GM10248 (cell line): ENCODE results near the gene ARHGAP45.
A peak's percentile ranks its signal among the peaks of the same experiment; 100 is the strongest.

Experiments
- CTCF ChIA-PET: fragments of 300-600 bp; sonication (Branson Sonifier 250); formaldehyde crosslinking; extraction: SDS; loops from one replicate; lab custom pipeline; 2021; ENCODE audit warnings: antibody characterized with exemption; lab: Yijun Ruan, JAX
- POLR2A ChIA-PET: fragments of 350-650 bp; sonication (Branson Sonifier 250); formaldehyde crosslinking; extraction: SDS; loops from one replicate; lab custom pipeline; 2020; ENCODE audit warnings: antibody characterized with exemption; lab: Yijun Ruan, JAX
- DNase-seq: peaks from one replicate; pipeline ENCODE4 v3.0.0; 2012; ENCODE audit errors: extremely low spot score
- CTCF ChIP-seq: IDR thresholded peaks from 2 replicates; pipeline ENCODE4 v1.5.1; 2012; ENCODE audit warnings: mild to moderate bottlenecking, low read depth; ENCODE audit errors: extremely low read depth, missing control alignments, control extremely low read depth

The ARHGAP45 gene

GRCh38 chr19:1105008-1105872 lies 38.3 kb downstream of the ARHGAP45 start:
- ChIA-PET CTCF (interaction anchor here (0.7 to 1.4 kb wide), 3 partner anchors 66 to 90 kb away, joined by 3 to 4 read pairs (median 3); no protein-coding TSS in a partner anchor), POLR2A (interaction anchor here (0.9 kb wide), 1 partner anchor 16 kb away, joined by 3 read pairs; no protein-coding TSS in a partner anchor)
- TF ChIP-seq CTCF, result no peak
- no peak for DNase-seq

GRCh38 chr19:1105873-1106840 lies 39.2 kb downstream of the ARHGAP45 start:
- ChIA-PET CTCF (interaction anchor here (1.2 kb wide), 1 partner anchor 89 kb away, joined by 4 read pairs; no protein-coding TSS in a partner anchor), POLR2A (interaction anchor here (0.7 to 0.9 kb wide), 2 partner anchors 17 to 71 kb away, joined by 3 read pairs; no protein-coding TSS in a partner anchor)
- no peak for TF ChIP-seq CTCF
- no peak for DNase-seq

GRCh38 chr19:1106841-1107660 lies 40.1 kb downstream of the ARHGAP45 start:
- ChIA-PET CTCF (interaction anchor here (1.2 kb wide), 1 partner anchor 88 kb away, joined by 4 read pairs; no protein-coding TSS in a partner anchor), POLR2A (no interaction called here)
- TF ChIP-seq CTCF, result peak; percentile 28
- DNase-seq, result no peak

GRCh38 chr19:1107661-1108261 lies 40.8 kb downstream of the ARHGAP45 start:
- ChIA-PET CTCF (no interaction called here), POLR2A (no interaction called here)
- TF ChIP-seq CTCF, result no peak
- DNase-seq, result no peak

- no peak for TF ChIP-seq CTCF
- CTCF ChIA-PET, result no interaction called here
- POLR2A ChIA-PET, result no interaction called here
- no peak for DNase-seq
These were observed 41.5 kb downstream of the ARHGAP45 start for GRCh38 chr19:1108291-1109031.
